ENCODE data around the gene GALNT5. TPM values are rescaled to one million over a fixed set of nuclear protein-coding genes. Genes with fewer than 3 reads are reported as not detected.

Gene GALNT5
- total and polyA plus RNA-seq, 9 donors, result 1.5 to 9.6 (median 4.7) TPM

DNA sequence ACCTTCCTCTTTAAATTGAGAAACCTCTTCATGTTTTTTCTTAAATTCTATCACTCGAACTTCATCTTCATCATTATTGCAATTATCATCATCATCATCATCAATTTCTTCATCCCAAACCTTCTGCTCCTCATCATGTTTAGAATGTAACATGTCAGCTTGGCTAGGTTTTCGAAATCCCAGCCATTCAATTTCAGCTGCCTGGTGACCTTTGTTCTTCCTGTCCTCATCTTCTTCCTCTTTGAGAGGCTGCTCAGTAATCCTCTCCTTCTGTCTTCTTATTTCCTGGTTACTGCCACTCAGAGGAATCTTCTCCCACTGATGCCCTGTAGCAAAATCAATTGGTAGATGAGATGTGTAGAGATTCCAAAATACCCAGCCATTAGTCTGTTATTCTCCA, 64.0 kb downstream of the GALNT5 start:
- Histone ChIP-seq H3K27ac (ENCODE audit: low read length) (no peak overlapping the region), H3K4me1 (ENCODE audit: control insufficient read depth, insufficient read depth, low read length) (no peaks in the 10 kb centered on the region), H3K9me3 (replicated peaks; ENCODE audit: control insufficient read depth, low read depth, low read length) (no peaks in the 10 kb centered on the region), H3K27me3 (ENCODE audit: control insufficient read depth, insufficient read depth, low read length) (no peaks in the 10 kb centered on the region), H3K36me3 (ENCODE audit: control insufficient read depth, insufficient read depth, low read length) (no peaks in the 10 kb centered on the region), H3K4me3 (ENCODE audit: low read length) (no peak overlapping the region)
- no peak for DNase-seq
- WGBS (ENCODE audit: insufficient coverage), result 56% methylated on average over 2 of the region's 2 CpGs

DNA sequence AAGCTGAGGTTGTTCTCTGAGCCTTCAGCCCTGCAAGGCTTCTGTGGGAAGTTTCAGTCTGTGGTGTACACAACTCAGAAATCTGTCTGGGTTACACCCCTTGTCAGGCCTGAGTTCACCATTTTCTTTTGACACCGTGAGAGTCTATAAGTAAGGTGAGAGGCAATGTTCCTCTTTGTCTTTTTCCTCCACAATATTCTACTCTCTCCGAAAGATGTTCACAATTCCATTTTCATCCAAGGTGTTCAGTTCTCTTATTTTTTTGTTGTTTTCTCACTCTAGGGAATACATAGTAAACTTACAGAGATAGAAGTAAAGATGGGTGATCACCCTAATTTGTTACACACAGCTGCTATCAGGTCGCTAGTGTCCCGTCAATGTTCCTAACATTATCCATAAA, 64.9 kb downstream of the GALNT5 start:
- no peak for DNase-seq
- no peak overlapping the region for H3K27ac ChIP-seq (ENCODE audit: low read length)
- no peaks in the 10 kb centered on the region for H3K27me3 ChIP-seq (ENCODE audit: control insufficient read depth, insufficient read depth, low read length)
- no peaks in the 10 kb centered on the region for H3K9me3 ChIP-seq (replicated peaks; ENCODE audit: control insufficient read depth, low read depth, low read length)
- no peak overlapping the region for H3K4me3 ChIP-seq (ENCODE audit: low read length)
- H3K36me3 ChIP-seq (ENCODE audit: control insufficient read depth, insufficient read depth, low read length), result no peaks in the 10 kb centered on the region
- H3K4me1 ChIP-seq (ENCODE audit: control insufficient read depth, insufficient read depth, low read length), result peaks cover under 1% of the 10 kb centered on the region
- no CpG with 5 or more reads among the region's 4 CpGs for WGBS (ENCODE audit: insufficient coverage)

DNA sequence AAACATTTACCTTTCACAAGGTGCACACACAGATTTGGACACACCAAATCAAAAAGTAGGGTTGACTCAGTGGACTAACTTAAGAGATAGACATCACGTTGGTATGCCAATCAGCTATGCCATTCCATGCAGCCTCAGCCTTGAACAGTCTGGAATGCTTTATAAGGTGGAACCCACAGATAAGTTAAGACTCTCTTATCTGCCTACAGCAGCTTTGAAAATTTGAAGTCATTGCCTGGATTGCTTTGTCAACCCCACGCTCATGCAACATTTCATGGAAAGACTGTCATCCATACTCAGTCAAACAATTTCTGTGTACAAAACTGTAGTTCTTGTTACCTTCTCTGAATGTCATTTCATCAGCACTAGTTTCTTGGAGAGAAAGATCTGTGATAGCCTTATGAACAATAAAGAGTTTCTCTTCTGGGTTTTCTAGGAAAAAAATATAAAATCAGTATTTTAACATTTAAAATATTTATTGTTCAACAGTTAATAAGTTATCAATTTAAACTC, 66.9 kb downstream of the GALNT5 start:
- Histone ChIP-seq H3K9me3 (replicated peaks; ENCODE audit: control insufficient read depth, low read depth, low read length) (no peaks in the 10 kb centered on the region), H3K4me3 (ENCODE audit: low read length) (no peak overlapping the region), H3K27ac (ENCODE audit: low read length) (no peak overlapping the region), H3K27me3 (ENCODE audit: control insufficient read depth, insufficient read depth, low read length) (no peaks in the 10 kb centered on the region), H3K36me3 (ENCODE audit: control insufficient read depth, insufficient read depth, low read length) (no peaks in the 10 kb centered on the region), H3K4me1 (ENCODE audit: control insufficient read depth, insufficient read depth, low read length) (peaks cover 6% of the 10 kb centered on the region)
- no peak for DNase-seq
- no CpG with 5 or more reads among the region's 2 CpGs for WGBS (ENCODE audit: insufficient coverage)

DNA sequence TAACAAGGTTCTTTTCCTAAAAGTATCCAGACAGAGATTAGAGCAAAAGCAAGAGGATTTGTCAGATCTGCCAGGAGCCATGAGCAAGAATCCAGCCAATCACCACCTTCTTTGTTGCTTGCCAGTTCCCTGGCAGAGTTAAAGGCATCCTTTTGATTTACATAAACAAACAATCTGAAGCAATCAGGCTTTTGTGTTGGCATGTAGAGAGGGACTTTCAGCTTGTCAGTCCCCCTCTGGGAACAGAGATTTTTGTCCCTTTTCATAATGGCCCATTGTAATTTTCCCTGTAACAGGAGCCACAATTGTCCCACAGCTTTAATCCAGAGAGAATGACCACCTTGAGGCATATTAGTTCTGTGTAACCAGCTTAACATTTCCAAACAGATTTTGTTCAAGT, 68.3 kb downstream of the GALNT5 start, which contains the start of gene ERMN:
TSS of gene ERMN (minus strand) at position 39 of the 400 bp plus-strand sequence. CDS start 182 bp downstream, outside the sequence.
- no peaks in the 10 kb centered on the region for H3K9me3 ChIP-seq (replicated peaks; ENCODE audit: control insufficient read depth, low read depth, low read length)
- DNase-seq, result no peak
- H3K27me3 ChIP-seq (ENCODE audit: control insufficient read depth, insufficient read depth, low read length), result no peaks in the 10 kb centered on the region
- no peak within 1 kb of the TSS for H3K4me3 ChIP-seq (ENCODE audit: low read length)
- H3K27ac ChIP-seq (ENCODE audit: low read length), result no peak within 1 kb of the TSS
- no peaks in the 10 kb centered on the region for H3K36me3 ChIP-seq (ENCODE audit: control insufficient read depth, insufficient read depth, low read length)
- peaks cover 6% of the 10 kb centered on the region for H3K4me1 ChIP-seq (ENCODE audit: control insufficient read depth, insufficient read depth, low read length)

DNA sequence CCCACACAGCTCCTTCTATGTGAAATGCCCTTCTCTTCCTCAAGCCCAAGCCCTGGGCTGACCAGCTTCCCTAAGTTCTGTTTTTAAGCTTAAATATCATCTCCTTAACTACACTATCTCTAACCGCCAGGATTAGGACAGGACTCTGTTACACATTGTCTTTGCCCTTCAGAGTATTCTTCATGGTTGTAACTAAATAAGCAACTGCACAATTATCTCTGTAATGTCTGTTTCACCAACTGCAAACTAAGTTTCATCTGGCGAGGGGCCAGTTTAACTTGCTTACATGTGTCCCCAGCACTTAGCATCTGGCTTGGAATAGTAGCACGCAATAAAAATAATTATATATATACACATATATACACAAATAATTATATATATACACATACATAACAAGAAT, 69.2 kb downstream of the GALNT5 start:
- no peaks in the 10 kb centered on the region for H3K27me3 ChIP-seq (ENCODE audit: control insufficient read depth, insufficient read depth, low read length)
- H3K27ac ChIP-seq (ENCODE audit: low read length), result no peak overlapping the region
- H3K9me3 ChIP-seq (replicated peaks; ENCODE audit: control insufficient read depth, low read depth, low read length), result no peaks in the 10 kb centered on the region
- peaks cover 6% of the 10 kb centered on the region for H3K4me1 ChIP-seq (ENCODE audit: control insufficient read depth, insufficient read depth, low read length)
- no peaks in the 10 kb centered on the region for H3K36me3 ChIP-seq (ENCODE audit: control insufficient read depth, insufficient read depth, low read length)
- no peak overlapping the region for H3K4me3 ChIP-seq (ENCODE audit: low read length)
- DNase-seq, result peak; percentile 57
- 86% methylated on average over 1 of the region's 3 CpGs for WGBS (ENCODE audit: insufficient coverage)

DNA sequence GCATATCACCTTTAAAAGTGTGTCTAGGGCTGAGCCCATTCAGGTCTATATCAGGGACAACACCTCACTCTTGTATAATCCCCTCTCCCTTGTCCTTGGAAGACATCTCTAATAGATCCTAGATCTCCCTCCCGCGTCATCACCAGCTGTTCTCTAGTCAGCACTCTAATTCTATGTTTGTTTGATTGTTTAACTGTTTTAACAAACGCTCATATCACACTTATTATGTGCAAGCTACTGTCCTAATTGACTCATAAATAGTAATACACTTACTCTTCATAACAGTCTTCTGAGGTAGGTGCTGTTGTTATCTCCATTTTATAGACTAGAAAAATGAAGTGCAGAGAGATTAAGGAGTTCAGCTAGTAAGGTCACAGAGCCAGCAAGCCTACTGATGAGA, 69.7 kb downstream of the GALNT5 start:
- Histone ChIP-seq H3K4me3 (ENCODE audit: low read length) (no peak overlapping the region), H3K9me3 (replicated peaks; ENCODE audit: control insufficient read depth, low read depth, low read length) (no peaks in the 10 kb centered on the region), H3K4me1 (ENCODE audit: control insufficient read depth, insufficient read depth, low read length) (peaks cover 6% of the 10 kb centered on the region), H3K27me3 (ENCODE audit: control insufficient read depth, insufficient read depth, low read length) (no peaks in the 10 kb centered on the region), H3K36me3 (ENCODE audit: control insufficient read depth, insufficient read depth, low read length) (no peaks in the 10 kb centered on the region), H3K27ac (ENCODE audit: low read length) (no peak overlapping the region)
- no CpG with 5 or more reads among the region's 3 CpGs for WGBS (ENCODE audit: insufficient coverage)
- DNase-seq, result no peak

DNA sequence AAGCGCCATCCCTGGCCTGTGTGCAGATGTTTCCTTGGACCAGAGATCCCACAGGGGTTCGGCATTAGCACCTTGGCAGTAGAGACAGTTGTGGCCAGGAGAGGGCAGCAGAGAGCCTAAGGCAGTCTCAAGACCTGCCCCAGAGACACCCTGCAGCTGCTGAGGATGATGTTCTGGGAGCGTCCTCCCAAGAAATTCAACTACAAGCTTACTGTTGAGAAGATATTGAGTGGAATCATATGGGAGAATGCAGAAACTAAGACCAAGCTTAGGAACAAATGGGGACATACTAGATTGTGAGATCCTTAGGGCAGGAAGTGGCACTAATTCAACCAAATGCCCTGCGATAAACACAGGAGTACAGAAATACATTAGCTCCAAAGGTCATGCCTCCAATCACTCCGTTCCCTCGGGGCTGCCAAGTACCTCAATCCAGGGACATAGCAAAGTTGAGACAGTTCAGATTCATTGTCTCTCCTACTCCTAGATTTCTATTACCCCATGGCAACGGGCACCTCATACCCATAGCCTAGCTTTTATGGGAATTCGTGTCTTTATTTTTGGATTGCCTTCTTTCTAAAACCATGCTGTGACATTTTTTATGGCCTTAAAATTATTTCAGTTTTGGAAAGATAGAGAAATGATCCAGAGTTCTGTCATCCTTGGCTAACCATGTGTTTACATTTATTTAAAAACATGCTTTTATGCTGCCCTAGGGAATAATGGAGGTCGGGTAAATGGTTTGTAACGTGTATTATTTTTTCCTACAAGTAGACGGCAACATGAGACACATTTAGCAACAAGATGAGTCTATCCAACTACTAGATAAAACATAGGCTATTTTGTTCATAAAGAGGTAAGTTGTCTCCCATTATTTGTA, 70.4 kb downstream of the GALNT5 start:
- no peak overlapping the region for H3K4me3 ChIP-seq (ENCODE audit: low read length)
- no peaks in the 10 kb centered on the region for H3K9me3 ChIP-seq (replicated peaks; ENCODE audit: control insufficient read depth, low read depth, low read length)
- no peaks in the 10 kb centered on the region for H3K36me3 ChIP-seq (ENCODE audit: control insufficient read depth, insufficient read depth, low read length)
- WGBS (ENCODE audit: insufficient coverage), result 58% methylated on average over 5 of the region's 11 CpGs
- H3K27ac ChIP-seq (ENCODE audit: low read length), result no peak overlapping the region
- DNase-seq, result peak; percentile 82
- H3K4me1 ChIP-seq (ENCODE audit: control insufficient read depth, insufficient read depth, low read length), result peaks cover 6% of the 10 kb centered on the region
- H3K27me3 ChIP-seq (ENCODE audit: control insufficient read depth, insufficient read depth, low read length), result no peaks in the 10 kb centered on the region

DNA sequence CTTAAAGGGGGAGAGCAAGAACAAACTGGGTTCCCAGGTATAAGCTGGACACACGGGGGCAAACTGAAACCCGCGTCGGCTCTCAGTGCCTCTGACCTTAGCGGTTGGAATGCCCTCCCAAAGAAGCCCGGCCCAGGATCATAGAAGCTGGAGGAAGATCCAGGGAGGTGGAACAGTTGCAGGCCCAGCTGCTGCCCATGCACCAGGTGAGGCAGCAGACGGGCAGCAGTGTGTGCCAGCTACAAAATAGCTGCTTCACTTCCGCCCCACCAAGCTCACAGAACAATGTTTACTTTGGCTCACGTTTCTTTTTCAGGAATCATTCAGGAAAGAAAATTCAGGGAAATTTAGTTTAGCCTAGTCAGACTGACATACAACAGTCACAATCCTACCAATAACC, 72.0 kb downstream of the GALNT5 start:
- H3K9me3 ChIP-seq (replicated peaks; ENCODE audit: control insufficient read depth, low read depth, low read length), result no peaks in the 10 kb centered on the region

DNA sequence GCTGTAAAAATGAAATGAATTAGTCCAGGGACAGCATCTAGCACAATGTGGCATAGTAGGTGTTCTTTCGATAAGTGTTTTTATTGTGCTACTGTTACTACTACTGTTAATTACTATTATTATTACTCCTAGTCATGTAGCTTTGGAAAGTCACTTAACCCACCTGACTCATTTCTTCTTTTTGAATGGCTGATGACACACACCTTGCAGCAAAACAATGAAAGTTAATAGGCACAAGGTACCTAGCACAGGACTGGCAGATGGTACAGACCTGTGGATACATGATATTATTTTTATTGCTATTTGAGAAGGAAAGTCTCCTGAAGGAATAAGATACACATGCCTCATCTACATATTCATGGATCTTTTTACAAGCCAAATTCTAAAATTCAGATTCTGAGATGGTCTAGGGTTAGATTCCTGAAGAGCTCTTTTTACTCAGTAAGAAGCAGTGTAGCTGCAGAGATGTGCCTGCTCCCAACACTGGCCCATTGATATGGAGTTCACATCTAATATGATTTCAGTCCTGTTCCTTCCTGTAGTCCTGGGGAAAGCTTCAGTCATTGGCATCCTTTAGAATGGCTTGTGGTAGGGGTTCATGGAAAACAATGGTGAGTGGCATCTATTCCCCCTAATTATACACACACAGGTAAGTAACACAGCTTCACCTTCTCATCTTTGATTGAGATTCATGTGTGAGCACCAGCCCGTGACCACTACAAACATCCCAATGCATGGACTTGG, 76.0 kb downstream of the GALNT5 start:
- DNase-seq, result no peak
- no peaks in the 10 kb centered on the region for H3K9me3 ChIP-seq (replicated peaks; ENCODE audit: control insufficient read depth, low read depth, low read length)
- H3K4me3 ChIP-seq (ENCODE audit: low read length), result no peak overlapping the region
- WGBS (ENCODE audit: insufficient coverage), result no CpG with 5 or more reads among the region's 2 CpGs
- H3K27me3 ChIP-seq (ENCODE audit: control insufficient read depth, insufficient read depth, low read length), result no peaks in the 10 kb centered on the region
- H3K4me1 ChIP-seq (ENCODE audit: control insufficient read depth, insufficient read depth, low read length), result no peaks in the 10 kb centered on the region
- no peak overlapping the region for H3K27ac ChIP-seq (ENCODE audit: low read length)
- no peaks in the 10 kb centered on the region for H3K36me3 ChIP-seq (ENCODE audit: control insufficient read depth, insufficient read depth, low read length)

More for the DNA sequence above, 72.0 kb downstream of the GALNT5 start:
- H3K4me3 ChIP-seq (ENCODE audit: low read length), result no peak overlapping the region
- WGBS (ENCODE audit: insufficient coverage), result 88% methylated on average over 4 of the region's 9 CpGs
- no peak for DNase-seq
- H3K27ac ChIP-seq (ENCODE audit: low read length), result no peak overlapping the region
- H3K36me3 ChIP-seq (ENCODE audit: control insufficient read depth, insufficient read depth, low read length), result no peaks in the 10 kb centered on the region
- H3K27me3 ChIP-seq (ENCODE audit: control insufficient read depth, insufficient read depth, low read length), result no peaks in the 10 kb centered on the region
- H3K4me1 ChIP-seq (ENCODE audit: control insufficient read depth, insufficient read depth, low read length), result peaks cover 6% of the 10 kb centered on the region

DNA sequence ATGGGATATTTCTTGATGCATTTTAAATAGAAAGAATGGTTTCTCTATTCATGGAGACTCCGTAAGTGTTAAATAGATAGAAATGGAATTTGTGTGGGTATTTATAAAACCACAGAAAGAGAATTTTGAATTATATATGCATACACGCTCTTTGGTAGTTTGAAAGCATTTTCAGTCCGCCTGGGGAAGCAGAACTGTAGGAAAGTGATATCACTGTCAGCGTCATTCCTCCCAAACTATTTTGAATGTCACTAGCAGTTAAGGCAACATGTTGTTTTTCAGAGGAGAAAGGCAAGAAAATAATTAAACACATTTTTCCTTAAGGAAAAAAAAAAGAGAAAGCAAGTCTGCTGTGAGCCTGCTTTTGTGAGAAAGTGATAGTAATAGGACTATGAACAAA, 76.8 kb downstream of the GALNT5 start:
- no peaks in the 10 kb centered on the region for H3K36me3 ChIP-seq (ENCODE audit: control insufficient read depth, insufficient read depth, low read length)
- no CpG with 5 or more reads among the region's 4 CpGs for WGBS (ENCODE audit: insufficient coverage)
- no peaks in the 10 kb centered on the region for H3K4me1 ChIP-seq (ENCODE audit: control insufficient read depth, insufficient read depth, low read length)
- no peak for DNase-seq
- no peaks in the 10 kb centered on the region for H3K9me3 ChIP-seq (replicated peaks; ENCODE audit: control insufficient read depth, low read depth, low read length)
- H3K4me3 ChIP-seq (ENCODE audit: low read length), result no peak overlapping the region
- H3K27me3 ChIP-seq (ENCODE audit: control insufficient read depth, insufficient read depth, low read length), result no peaks in the 10 kb centered on the region
- no peak overlapping the region for H3K27ac ChIP-seq (ENCODE audit: low read length)
